Lung (tissue), 12 donors: ENCODE results near the gene DYNC1I2. TPM values are rescaled to one million over a fixed set of nuclear protein-coding genes. Genes with fewer than 3 reads are reported as not detected.
"Not testable (repeated sequence)": the region's sequence is repeated elsewhere in the genome, so short reads cannot be mapped to it uniquely, and the experiment has no call there.

Experiments
- ATAC-seq: fragments of 200-7000 bp; cut with Tn5 transposase; one replicate; pipeline ENCODE4 v1.9.1; 2020; ENCODE audit warnings: moderate number of reproducible peaks; ENCODE audit not compliant: insufficient read depth, low FRiP score
- DNase-seq, 3 donors: peaks; one replicate each; pipeline ENCODE4 v3.0.0-alpha.2; 2013 to 2017
- H3K27ac ChIP-seq, 2 donors: one replicate each; pipeline ENCODE4 v1.5.1; 2013; ENCODE audit warnings: mild to moderate bottlenecking in 2 of 2, moderate library complexity in 2 of 2, control low read depth in 1 of 2, inconsistent platforms in 1 of 2, low read depth in 1 of 2, low read length in 1 of 2
- H3K27me3 ChIP-seq, 3 donors: one replicate each; pipeline ENCODE4 v1.5.1; 2013; ENCODE audit warnings: low read length in 2 of 3; ENCODE audit not compliant: control insufficient read depth in 3 of 3, insufficient read depth in 3 of 3
- H3K36me3 ChIP-seq, 4 donors: one replicate each; pipeline ENCODE4 v1.5.1; 2013; ENCODE audit warnings: low read length in 4 of 4, mild to moderate bottlenecking in 1 of 4, moderate library complexity in 1 of 4; ENCODE audit not compliant: control insufficient read depth in 4 of 4, insufficient read depth in 4 of 4
- H3K4me1 ChIP-seq, 5 donors: one replicate each; pipeline ENCODE4 v1.5.1; 2013; ENCODE audit warnings: low read length in 5 of 5, mild to moderate bottlenecking in 2 of 5, moderate library complexity in 1 of 5; ENCODE audit not compliant: control insufficient read depth in 5 of 5, insufficient read depth in 5 of 5
- H3K4me3 ChIP-seq: one replicate; pipeline ENCODE4 v1.5.1; 2013; ENCODE audit warnings: mild to moderate bottlenecking, control low read depth, moderate library complexity
- H3K9ac ChIP-seq, 2 donors: one replicate each; pipeline ENCODE4 v1.5.1; 2013; ENCODE audit warnings: low read length in 2 of 2, control low read depth in 1 of 2; ENCODE audit not compliant: insufficient read depth in 1 of 2
- H3K9me3 ChIP-seq, 4 donors: one replicate each; pipeline ENCODE4 v1.5.1; 2013; ENCODE audit warnings: low read length in 3 of 4, mild to moderate bottlenecking in 1 of 4, moderate library complexity in 1 of 4; ENCODE audit not compliant: control insufficient read depth in 4 of 4, insufficient read depth in 3 of 4
- CTCF ChIP-seq: IDR thresholded peaks from 2 replicates; pipeline ENCODE4 v1.5.1; 2012; ENCODE audit warnings: mild to moderate bottlenecking; ENCODE audit errors: control extremely low read depth, extremely low read depth
- WGBS, 2 donors: extraction: QIAGEN DNeasy Blood & Tissue Kit; methylation state at CpG; one replicate each; pipeline ENCODE4 v1.1.7; 2013; 5-methylcytosine and 5-hydroxymethylcytosine counted together
- polyA plus RNA-seq, 2 donors: library from polyadenylated mRNA; stranded (reverse); fragments of 200-250 nt; gene quantifications; one replicate each; pipeline ENCODE4 v1.2.1, GENCODE V29; 2013
- total RNA-seq, 2 donors: library from RNA; depleted of rRNA in 1 of 2; stranded (reverse); fragments of >200 nt in 1 of 2; gene quantifications; one replicate each; pipeline ENCODE4 v1.2.1, GENCODE V29; 2014 to 2021
- donor health status: control.
- donor health status: control.
- donor health status: Bipolar disorder and iron deficiency.
- donor health status: healthy.
- donor health status: DM: yes; HTN: yes; CAD: no.

Gene DYNC1I2
- total and polyA plus RNA-seq, 4 donors, result 47.1 to 190 (median 72.2) TPM

DNA sequence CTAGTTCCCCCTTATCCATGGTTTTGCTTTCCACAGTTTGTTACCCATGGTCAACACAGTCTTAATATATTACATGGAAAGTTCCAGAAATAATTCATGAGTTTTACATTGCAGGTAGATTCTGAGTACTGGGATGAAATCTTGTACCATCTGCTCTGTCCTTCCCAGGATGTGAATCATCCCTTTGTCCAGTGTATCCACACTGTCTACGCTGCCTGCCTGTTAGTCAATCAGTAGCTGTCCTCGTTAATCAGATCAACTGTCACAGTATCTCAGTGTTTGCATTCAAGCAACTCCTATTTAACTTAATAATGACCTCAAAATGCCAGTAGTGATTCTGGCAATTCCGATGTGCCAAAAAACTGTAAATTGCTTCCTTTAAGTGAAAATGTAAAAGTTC lies 76.3 kb downstream of the DYNC1I2 start:
- DNase-seq, result no peak
- Histone ChIP-seq H3K9me3 (no peaks in the 10 kb centered on the region), H3K36me3 (peaks cover 3 to 10% (median 5%) of the 10 kb centered on the region in 4 donors), H3K27ac (no peak overlapping the region), H3K4me1 (no peaks in the 10 kb centered on the region), H3K4me3 (no peak overlapping the region), H3K9ac (no peak overlapping the region), H3K27me3 (no peaks in the 10 kb centered on the region)
- WGBS, 2 donors, result 96 to 97% methylated on average over 3 of the region's 3 CpGs
- no peak for TF ChIP-seq CTCF
- no peak for ATAC-seq

DNA sequence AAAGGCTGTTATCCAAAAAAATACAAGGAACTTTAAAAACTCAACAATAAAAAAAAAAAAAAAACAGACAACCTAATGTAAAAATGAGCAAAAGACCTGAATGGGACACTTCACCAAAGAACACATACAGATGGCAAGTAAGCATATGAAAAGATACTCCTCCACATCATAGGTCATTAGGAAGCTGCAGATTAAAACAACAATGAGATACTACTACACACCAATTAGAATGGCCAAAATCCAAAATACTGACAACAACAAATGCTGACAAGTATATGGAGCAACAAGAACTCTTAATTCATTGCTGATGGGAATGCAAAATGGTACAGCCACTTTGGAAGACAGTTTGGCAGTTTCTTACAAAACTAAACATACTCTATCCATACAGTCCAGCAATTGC lies 84.2 kb downstream of the DYNC1I2 start:
- no peak for TF ChIP-seq CTCF
- Histone ChIP-seq H3K9ac (no peak overlapping the region), H3K9me3 (peaks cover 0 to 6% (median 0%) of the 10 kb centered on the region in 4 donors), H3K4me3 (no peak overlapping the region), H3K27ac (no peak overlapping the region), H3K36me3 (peaks cover 0 to 4% (median 0%) of the 10 kb centered on the region in 4 donors), H3K4me1 (no peaks in the 10 kb centered on the region), H3K27me3 (no peaks in the 10 kb centered on the region)
- DNase-seq, result no peak
- no peak for ATAC-seq

DNA sequence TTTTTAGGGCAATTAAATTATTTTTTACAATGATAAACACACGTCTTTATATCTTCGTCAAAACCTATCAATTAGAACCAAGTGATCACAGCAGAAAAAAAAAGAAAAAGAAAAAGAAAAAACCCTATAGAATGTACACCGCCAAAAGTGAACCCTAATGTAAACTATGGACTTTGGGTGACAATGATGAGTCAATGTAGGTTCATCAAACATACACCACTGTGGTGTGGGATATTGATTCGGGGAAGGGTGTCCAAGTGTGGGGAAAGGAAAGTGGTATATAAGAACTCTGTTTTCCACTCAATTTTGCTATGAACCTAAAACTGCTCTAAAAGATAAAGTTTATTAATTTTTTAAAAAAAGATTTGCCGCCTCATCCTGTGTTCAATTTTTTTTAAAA lies 85.1 kb downstream of the DYNC1I2 start:
- TF ChIP-seq CTCF, result no peak
- Histone ChIP-seq H3K27me3 (no peaks in the 10 kb centered on the region), H3K27ac (no peak overlapping the region), H3K9me3 (peaks cover 0 to 6% (median 0%) of the 10 kb centered on the region in 4 donors), H3K4me1 (no peaks in the 10 kb centered on the region), H3K9ac (no peak overlapping the region), H3K36me3 (peaks cover 0 to 4% (median 0%) of the 10 kb centered on the region in 4 donors), H3K4me3 (no peak overlapping the region)
- ATAC-seq (no peak), DNase-seq (no peak)
- 95 to 96% methylated on average over 5 of the region's 5 CpGs for WGBS, 2 donors

GRCh38 chr2:171774581-171774980 lies 87.3 kb downstream of the DYNC1I2 start:
- not testable (repeated sequence) for H3K36me3 ChIP-seq, H3K27me3 ChIP-seq, H3K9ac ChIP-seq, H3K27ac ChIP-seq, H3K4me1 ChIP-seq, DNase-seq, H3K4me3 ChIP-seq, H3K9me3 ChIP-seq, ATAC-seq
- WGBS, 2 donors, result 96 to 99% methylated on average over 33 of the region's 35 CpGs
